ENCODE results near the gene DPYD.

Gene DPYD

DNA sequence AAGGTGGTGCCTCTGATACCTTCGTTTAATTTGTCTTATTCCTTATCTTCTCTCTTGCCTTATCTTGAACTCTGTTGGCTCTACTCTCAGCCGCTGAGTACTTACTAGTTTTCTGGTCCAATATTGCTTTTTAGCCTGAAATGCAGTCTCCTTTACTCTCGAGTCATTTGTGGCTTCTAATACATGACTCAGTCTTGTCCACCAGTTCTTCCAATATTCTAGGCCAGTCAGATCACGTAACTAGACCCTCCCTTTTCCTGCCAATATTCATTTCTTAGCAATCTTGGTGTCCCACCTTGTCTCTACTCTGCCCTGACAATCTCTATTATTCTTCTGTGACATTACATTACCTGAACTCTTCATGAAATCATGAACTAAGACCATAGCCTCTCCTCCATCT, 555.8 kb downstream of the DPYD start:
- H3K4me2 ChIP-seq = no peak overlapping the region
- H3K4me1 ChIP-seq (ENCODE audit: low read depth, poor library complexity, severe bottlenecking) = no peaks in the 10 kb centered on the region
- no peaks in the 10 kb centered on the region for H3K36me3 ChIP-seq (ENCODE audit: insufficient read depth)
- TF ChIP-seq, protein P1, sequence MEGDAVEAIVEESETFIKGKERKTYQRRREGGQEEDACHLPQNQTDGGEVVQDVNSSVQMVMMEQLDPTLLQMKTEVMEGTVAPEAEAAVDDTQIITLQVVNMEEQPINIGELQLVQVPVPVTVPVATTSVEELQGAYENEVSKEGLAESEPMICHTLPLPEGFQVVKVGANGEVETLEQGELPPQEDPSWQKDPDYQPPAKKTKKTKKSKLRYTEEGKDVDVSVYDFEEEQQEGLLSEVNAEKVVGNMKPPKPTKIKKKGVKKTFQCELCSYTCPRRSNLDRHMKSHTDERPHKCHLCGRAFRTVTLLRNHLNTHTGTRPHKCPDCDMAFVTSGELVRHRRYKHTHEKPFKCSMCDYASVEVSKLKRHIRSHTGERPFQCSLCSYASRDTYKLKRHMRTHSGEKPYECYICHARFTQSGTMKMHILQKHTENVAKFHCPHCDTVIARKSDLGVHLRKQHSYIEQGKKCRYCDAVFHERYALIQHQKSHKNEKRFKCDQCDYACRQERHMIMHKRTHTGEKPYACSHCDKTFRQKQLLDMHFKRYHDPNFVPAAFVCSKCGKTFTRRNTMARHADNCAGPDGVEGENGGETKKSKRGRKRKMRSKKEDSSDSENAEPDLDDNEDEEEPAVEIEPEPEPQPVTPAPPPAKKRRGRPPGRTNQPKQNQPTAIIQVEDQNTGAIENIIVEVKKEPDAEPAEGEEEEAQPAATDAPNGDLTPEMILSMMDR (conservative IDR thresholded peaks at IDR 0.05; ENCODE audit: low read depth, low read length) = no peak
- H3K4me3 ChIP-seq (IDR thresholded peaks at IDR 0.05; ENCODE audit: insufficient read depth, low read depth, low read length) = no peak overlapping the region
- no peaks in the 10 kb centered on the region for H3K27me3 ChIP-seq (ENCODE audit: insufficient read depth, low read depth)
- no peak overlapping the region for H3K9ac ChIP-seq
- no peaks in the 10 kb centered on the region for H3K79me2 ChIP-seq (ENCODE audit: insufficient read depth, low read depth)
- H3K27ac ChIP-seq = no peak overlapping the region
- H4K20me1 ChIP-seq (ENCODE audit: insufficient read depth) = no peaks in the 10 kb centered on the region
- H2AFZ ChIP-seq (ENCODE audit: low read depth) = no peak overlapping the region

GRCh38 chr1:97364086-97364485, 556.7 kb downstream of the DPYD start:
- no peaks in the 10 kb centered on the region for H3K36me3 ChIP-seq (ENCODE audit: insufficient read depth)
- H3K4me1 ChIP-seq (ENCODE audit: low read depth, poor library complexity, severe bottlenecking) = no peaks in the 10 kb centered on the region
- H2AFZ ChIP-seq (ENCODE audit: low read depth) = no peak overlapping the region
- TF ChIP-seq, protein P1 (conservative IDR thresholded peaks at IDR 0.05; ENCODE audit: low read depth, low read length) = no peak
- H3K27ac ChIP-seq = no peak overlapping the region
- H3K27me3 ChIP-seq (ENCODE audit: insufficient read depth, low read depth) = no peaks in the 10 kb centered on the region
- no peak overlapping the region for H3K4me2 ChIP-seq
- no peak overlapping the region for H3K9ac ChIP-seq
- no peaks in the 10 kb centered on the region for H4K20me1 ChIP-seq (ENCODE audit: insufficient read depth)
- H3K4me3 ChIP-seq (IDR thresholded peaks at IDR 0.05; ENCODE audit: insufficient read depth, low read depth, low read length) = no peak overlapping the region
- no peaks in the 10 kb centered on the region for H3K79me2 ChIP-seq (ENCODE audit: insufficient read depth, low read depth)

DNA sequence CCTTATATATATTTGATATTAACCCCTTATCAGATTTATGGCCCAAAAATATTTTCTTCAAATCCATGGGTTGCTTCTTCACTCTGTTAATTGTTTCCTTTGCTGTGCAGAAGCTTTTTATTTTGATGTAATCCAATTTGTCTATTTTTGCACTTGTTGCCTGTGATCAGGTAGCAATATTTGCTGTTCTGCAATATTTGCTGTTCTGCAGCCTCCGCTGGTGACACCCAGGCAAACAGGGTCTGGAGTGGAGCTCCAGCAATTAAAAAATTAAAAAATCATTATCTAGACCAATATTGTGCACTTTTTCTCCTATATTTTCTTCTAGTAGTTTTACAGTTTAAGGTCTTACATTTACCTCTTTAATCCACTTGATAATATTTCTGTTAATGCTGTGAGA, 564.5 kb downstream of the DPYD start:
- H2AFZ ChIP-seq (ENCODE audit: low read depth) = no peak overlapping the region
- no peaks in the 10 kb centered on the region for H4K20me1 ChIP-seq (ENCODE audit: insufficient read depth)
- H3K9ac ChIP-seq = no peak overlapping the region
- H3K36me3 ChIP-seq (ENCODE audit: insufficient read depth) = no peaks in the 10 kb centered on the region
- TF ChIP-seq, protein P1 (conservative IDR thresholded peaks at IDR 0.05; ENCODE audit: low read depth, low read length) = no peak
- H3K4me1 ChIP-seq (ENCODE audit: low read depth, poor library complexity, severe bottlenecking) = no peaks in the 10 kb centered on the region
- no peaks in the 10 kb centered on the region for H3K79me2 ChIP-seq (ENCODE audit: insufficient read depth, low read depth)
- H3K27me3 ChIP-seq (ENCODE audit: insufficient read depth, low read depth) = no peaks in the 10 kb centered on the region
- H3K4me2 ChIP-seq = no peak overlapping the region
- H3K27ac ChIP-seq = no peak overlapping the region
- H3K4me3 ChIP-seq (IDR thresholded peaks at IDR 0.05; ENCODE audit: insufficient read depth, low read depth, low read length) = no peak overlapping the region

GRCh38 chr1:97352936-97353382, 567.9 kb downstream of the DPYD start:
- Histone ChIP-seq H3K4me3 (IDR thresholded peaks at IDR 0.05; ENCODE audit: insufficient read depth, low read depth, low read length) (no peak overlapping the region), H3K79me2 (ENCODE audit: insufficient read depth, low read depth) (no peaks in the 10 kb centered on the region), H4K20me1 (ENCODE audit: insufficient read depth) (no peaks in the 10 kb centered on the region)

More at GRCh38 chr1:97352936-97353382, 567.9 kb downstream of the DPYD start:
- TF ChIP-seq, protein P1 (conservative IDR thresholded peaks at IDR 0.05; ENCODE audit: low read depth, low read length) = no peak
- Histone ChIP-seq H3K4me2 (no peak overlapping the region), H3K4me1 (ENCODE audit: low read depth, poor library complexity, severe bottlenecking) (no peaks in the 10 kb centered on the region), H3K27me3 (ENCODE audit: insufficient read depth, low read depth) (no peaks in the 10 kb centered on the region), H3K27ac (no peak overlapping the region), H2AFZ (ENCODE audit: low read depth) (no peak overlapping the region), H3K9ac (no peak overlapping the region), H3K36me3 (ENCODE audit: insufficient read depth) (no peaks in the 10 kb centered on the region)
